Hypothalamus (tissue), 51 donors: ENCODE data around the gene BMAL1.
"Not testable (repeated sequence)": the region's sequence is repeated elsewhere in the genome, so short reads cannot be mapped to it uniquely, and the experiment has no call there.

Experiments
- DNase-seq, 51 donors: peaks; one replicate each; lab custom pipeline; 2025; lab: John Stamatoyannopoulos, UW

Gene BMAL1

GRCh38 chr11:13368041-13368446 lies 90.5 kb downstream of the BMAL1 start:
- peak in 3 of 51 donors; percentile 7 to 38 (median 19) for DNase-seq

DNA sequence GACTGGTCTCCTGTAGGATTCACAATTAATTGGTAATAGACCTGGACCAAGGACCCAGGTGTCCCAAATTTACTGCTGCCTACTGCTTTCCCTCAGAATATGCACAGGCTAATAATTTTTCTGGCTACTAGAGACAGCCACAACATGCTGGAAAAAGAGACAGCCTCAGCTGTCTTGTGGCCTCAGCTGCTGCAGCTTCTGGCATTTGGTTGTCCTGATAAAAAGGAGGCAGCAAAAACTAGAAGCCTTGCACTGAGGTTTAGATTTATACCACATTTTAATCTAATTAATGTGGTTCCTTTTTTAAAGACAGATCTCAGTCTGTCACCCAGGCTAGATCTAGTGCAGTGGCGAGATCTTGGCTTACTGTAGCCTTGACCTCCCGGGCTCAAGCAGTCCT lies 95.6 kb downstream of the BMAL1 start:
- no peak for DNase-seq

DNA sequence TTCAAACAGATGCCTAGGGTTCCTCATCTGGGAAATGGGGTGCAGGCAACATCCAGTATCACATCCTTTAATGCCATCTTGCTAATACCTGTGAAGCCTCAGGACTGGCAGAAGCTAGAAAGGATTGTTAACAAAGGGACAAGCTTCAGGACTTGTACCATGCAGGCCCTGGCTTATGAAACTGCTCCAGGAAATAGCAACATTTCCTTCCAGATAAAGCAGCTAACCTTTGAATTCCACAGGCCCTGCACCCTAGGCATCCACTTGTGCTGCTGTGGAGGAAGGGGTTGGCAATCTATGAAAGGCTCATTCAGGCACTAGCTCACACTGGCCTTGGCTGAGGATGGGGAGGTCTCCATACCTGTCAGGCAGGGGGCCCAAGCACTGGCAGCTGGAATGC lies 98.2 kb downstream of the BMAL1 start:
- no peak for DNase-seq

GRCh38 chr11:13376402-13376801 lies 98.8 kb downstream of the BMAL1 start:
- no peak for DNase-seq

- no peak for DNase-seq
Observed at GRCh38 chr11:13376838-13377237, 99.2 kb downstream of the BMAL1 start.

- no peak for DNase-seq
Observed at GRCh38 chr11:13378316-13378715, 100.7 kb downstream of the BMAL1 start.

GRCh38 chr11:13380731-13381130 lies 103.1 kb downstream of the BMAL1 start:
- DNase-seq: no peak

GRCh38 chr11:13382751-13383150 lies 105.2 kb downstream of the BMAL1 start:
- DNase-seq: no peak

DNA sequence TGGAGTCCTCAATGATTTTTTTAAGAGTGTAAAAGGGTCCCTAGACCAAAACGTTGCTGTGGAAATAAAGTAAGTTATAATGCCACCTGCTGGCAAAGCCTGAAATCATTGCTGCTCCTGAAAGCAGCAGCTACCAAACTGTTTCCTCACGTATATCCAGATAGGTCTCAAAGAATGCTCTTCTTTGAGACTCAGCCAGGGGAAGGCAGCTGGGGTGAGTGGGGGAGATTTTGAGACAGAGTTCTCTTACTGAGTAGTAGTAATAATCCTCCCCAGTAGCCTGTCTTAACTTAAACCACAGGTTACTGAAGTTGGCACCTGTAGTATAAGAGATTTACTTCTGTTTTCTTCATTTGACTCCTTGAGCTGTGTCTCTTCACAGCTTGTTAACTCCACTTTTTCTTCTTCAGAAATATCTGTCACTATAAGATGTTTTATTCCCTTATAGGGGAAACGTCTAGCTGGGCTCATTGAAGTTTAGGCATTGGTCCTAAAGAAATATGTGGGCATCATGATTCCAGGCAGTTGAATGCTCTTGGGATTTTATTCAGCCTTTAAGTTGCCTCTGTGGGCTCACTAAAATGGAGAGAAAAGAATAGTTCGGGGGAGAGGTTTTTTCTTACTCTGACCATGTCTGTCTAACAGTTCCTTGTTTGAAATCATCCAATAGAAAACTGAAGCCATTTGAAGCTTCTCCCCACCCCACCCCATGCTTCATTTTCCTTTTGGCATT lies 107.5 kb downstream of the BMAL1 start:
- DNase-seq: peak in 10 of 51 donors; percentile 1 to 25 (median 8)

- DNase-seq: no peak
Observed at GRCh38 chr11:13386567-13386966, 109.0 kb downstream of the BMAL1 start.

GRCh38 chr11:13388741-13389140 lies 111.2 kb downstream of the BMAL1 start:
- DNase-seq: no peak

GRCh38 chr11:13391217-13391616 lies 113.6 kb downstream of the BMAL1 start:
- no peak for DNase-seq

DNA sequence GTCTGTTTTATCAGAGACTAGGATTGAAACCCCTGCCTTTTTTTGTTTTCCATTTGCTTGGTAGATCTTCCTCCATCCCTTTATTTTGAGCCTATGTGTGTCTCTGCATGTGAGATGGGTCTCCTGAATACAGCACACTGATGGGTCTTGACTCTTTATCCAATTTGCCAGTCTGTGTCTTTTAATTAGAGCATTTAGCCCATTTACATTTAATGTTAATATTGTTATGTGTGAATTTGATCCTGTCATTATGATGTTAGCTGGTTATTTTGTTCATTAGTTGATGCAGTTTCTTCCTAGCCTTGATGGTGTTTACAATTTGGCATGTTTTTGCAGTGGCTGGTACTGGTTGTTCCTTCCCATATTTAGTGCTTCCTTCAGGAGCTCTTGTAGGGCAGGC lies 120.7 kb downstream of the BMAL1 start:
- DNase-seq: not testable (repeated sequence)

DNA sequence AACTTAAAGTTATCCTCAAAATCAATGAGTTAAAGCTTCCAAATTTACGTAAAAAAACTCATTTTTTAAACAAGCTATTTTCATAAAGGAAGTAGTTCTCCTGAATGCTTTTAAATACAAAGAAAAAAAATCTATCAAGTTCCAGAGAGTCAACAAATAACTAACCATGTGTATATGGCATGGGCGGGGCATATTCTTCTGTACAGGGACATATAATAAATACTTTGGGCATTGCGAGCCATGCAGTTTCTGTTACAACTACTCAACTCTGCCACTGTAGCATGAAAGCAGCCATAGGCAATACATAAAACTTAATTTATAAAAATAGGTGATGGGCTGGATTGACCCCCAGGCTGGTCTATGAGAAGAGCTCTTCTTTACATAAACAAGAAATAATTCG lies 127.6 kb downstream of the BMAL1 start:
- no peak for DNase-seq

DNA sequence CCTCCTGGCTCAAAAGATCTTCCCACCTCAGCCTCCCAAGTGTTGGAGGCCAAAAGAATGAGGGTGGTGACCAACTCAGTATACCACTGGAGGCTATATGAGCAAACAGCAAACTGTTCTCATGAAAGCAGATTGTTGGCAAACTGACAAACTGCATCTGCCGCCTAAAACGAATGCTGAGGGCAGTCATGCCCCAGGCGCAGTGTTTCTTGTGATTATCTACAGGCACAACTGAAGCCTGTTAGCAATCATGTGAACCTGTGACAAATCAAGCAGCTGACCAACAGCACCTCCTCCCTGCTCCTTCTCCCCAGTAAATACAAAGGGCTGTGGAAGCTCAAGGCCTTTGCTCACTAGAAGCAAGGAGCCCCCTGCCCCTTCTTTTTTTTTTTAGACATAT lies 137.6 kb downstream of the BMAL1 start:
- DNase-seq: no peak

DNA sequence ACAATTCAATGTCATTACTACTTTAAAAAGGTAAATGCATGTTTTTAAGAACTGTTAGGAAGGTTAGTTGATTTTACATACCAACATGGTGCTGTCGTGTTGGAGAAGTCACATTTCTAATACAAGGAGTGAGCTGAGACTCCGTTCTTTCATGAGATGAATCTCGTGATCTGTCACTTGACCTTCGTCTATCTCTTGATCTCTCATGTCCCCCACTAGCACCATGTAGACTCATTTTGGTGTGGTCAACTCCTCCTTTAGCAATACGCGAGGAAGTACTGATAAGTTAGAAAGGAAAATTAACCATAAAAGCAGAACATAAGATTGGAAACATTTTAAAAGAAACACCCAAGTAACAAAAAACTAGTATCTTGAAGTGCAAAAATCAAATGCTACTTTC lies 144.0 kb downstream of the BMAL1 start:
- no peak for DNase-seq

DNA sequence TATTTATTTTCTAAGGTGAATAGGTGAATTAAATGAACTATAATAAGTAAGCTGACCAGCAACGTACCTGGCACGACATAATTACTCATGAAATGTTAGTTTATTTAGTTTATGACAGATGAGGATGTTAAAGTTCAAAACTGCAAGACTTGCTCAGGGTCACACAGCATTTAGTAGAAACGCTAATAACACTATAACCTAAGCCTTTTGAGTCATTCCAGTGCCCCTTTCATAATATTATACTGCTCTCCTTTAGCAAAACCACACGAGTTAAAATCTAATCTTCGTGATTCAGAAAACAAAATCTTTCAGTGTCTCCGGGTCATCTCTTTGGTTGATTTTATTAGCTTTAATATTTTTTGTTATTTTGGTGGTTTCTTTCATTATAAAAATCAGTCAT lies 145.8 kb downstream of the BMAL1 start:
- no peak for DNase-seq

DNA sequence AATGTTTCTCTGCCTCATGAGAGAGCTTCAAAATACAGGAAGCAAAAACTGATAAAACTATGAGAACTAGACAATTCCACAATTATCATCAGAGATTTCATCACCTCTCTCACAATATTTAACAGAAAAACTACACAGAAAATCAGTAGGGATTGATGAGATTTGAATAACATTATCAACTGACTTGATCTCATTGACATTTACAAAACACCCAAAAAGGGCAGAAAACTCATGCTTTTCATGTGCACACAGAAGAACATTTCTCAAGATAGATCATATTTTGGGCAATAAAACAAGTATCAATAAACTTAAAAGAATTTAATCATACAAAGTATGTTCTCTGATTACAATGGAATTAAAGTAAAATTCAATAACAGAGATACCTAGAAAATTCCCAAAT lies 149.8 kb downstream of the BMAL1 start:
- no peak for DNase-seq

GRCh38 chr11:13429288-13429687 lies 151.7 kb downstream of the BMAL1 start:
- no peak for DNase-seq

DNA sequence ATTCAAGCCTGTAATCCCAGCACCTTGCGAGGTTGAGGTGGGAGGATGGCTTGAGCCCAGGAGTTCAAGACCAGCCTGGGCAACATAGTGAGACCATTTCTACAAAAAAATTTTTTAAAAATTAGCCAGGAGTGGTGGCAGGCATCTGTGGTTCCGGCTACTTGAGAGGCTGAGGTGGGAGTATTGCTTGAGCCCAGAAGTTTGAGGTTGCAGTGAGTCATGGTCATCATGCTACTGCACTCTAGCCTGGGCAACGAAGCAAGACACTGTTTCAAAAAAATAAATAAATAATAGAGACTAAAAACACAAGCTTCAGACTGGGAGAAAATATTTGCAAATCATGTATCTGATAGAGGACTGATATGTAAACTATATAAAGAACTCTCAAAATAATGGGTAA lies 152.2 kb downstream of the BMAL1 start:
- no peak for DNase-seq

DNA sequence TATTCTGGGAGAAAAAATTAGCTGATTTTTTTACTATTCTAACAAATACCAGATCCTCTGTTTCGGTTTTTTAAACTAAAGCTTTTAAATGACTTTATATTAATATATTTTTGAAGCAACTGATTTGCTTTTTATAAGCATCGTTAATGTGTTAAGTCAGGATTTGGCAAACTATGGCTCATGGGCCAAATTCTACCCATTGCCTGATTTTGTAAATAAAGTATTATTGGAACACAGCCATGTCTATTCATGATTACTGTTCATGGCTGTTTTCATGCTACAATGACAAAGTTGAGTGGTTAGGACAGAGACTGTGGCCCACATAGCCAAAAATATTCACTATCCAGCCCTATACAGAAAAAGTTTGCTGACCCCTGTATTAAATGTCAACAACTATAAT lies 155.8 kb downstream of the BMAL1 start:
- no peak for DNase-seq

GRCh38 chr11:13434247-13435205 lies 156.9 kb downstream of the BMAL1 start:
- DNase-seq: no peak
